K562 (cell line): ENCODE measurements around the gene SLC2A9. TPM values are rescaled to one million over a fixed set of nuclear protein-coding genes. Genes with fewer than 3 reads are reported as not detected.

Source experiments
- ADNP ChIP-seq: fragments of 200-800 bp; sonication (Bioruptor generic); IDR thresholded peaks from 2 replicates; pipeline ENCODE4 v1.6.1; 2016; ENCODE audit warnings: missing genetic modification characterization, missing compliant biosample characterization
- FOXJ2 ChIP-seq: fragments of 200-800 bp; sonication (Bioruptor generic); IDR thresholded peaks from 2 replicates; pipeline ENCODE4 v1.6.1; 2016; ENCODE audit warnings: missing genetic modification characterization, missing compliant biosample characterization
- polyA plus RNA-seq, 8 experiments: library from polyadenylated mRNA; depleted of rRNA in 4 of 8; stranded (reverse) in 5 of 8; unstranded in 3 of 8; fragments of >200 nt; fragmentation: Nextera tagmentation in 2 of 8; fragmentation: Illumina TruSeq in 1 of 8; extraction: Ambion mirVana in 2 of 8; extraction: Trizol in 1 of 8; gene quantifications; 2 replicates each; pipeline versions ENCODE4 v1.2.1 to v1.2.3, GENCODE V29; 2011 to 2014; ENCODE audit warnings: inconsistent platforms in 1 of 8, missing spikeins in 1 of 8
- total RNA-seq, 7 experiments: library from RNA; depleted of rRNA in 6 of 7; stranded (reverse); fragments of >200 nt in 6 of 7; fragmentation: Illumina TruSeq in 2 of 7; extraction: Trizol in 2 of 7; gene quantifications; 2 replicates each; pipeline versions ENCODE4 v1.2.1 to v1.2.3, GENCODE V29; 2011 to 2021; ENCODE audit warnings: low replicate concordance in 1 of 7
- TF ChIP-seq, protein P1 (sequence below): fragments of 450-650 bp; IDR thresholded peaks from 2 replicates; pipeline ENCODE4 v1.6.1; 2016; ENCODE audit warnings: mild to moderate bottlenecking, moderate library complexity

Gene SLC2A9
- total and polyA plus RNA-seq, 9 of the 15 experiments (the other 6 are each of a cell fraction or from before 2014, with no cell fraction given), result 0.15 to 1.9 (median 0.76) TPM

DNA sequence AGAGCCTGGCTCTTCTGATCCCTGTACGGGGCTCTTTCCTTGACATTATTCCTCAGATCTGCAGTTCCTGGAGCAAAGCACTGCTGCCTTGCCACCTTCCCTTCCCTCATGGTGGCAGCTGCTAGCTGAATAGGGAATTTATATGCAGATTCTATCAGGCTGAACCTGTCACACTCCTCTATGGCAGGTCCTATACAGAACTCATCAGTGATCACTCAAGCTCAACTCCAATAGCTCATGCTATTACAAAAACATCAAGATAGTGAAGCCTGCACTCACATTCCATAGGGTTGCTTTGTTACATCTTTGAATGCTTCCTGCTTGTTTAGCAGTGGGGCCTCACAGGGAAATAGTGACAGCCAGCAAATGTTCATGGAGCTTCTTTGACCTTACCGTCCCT lies 71.7 kb downstream of the SLC2A9 start (continued):
- TF ChIP-seq, protein P1, sequence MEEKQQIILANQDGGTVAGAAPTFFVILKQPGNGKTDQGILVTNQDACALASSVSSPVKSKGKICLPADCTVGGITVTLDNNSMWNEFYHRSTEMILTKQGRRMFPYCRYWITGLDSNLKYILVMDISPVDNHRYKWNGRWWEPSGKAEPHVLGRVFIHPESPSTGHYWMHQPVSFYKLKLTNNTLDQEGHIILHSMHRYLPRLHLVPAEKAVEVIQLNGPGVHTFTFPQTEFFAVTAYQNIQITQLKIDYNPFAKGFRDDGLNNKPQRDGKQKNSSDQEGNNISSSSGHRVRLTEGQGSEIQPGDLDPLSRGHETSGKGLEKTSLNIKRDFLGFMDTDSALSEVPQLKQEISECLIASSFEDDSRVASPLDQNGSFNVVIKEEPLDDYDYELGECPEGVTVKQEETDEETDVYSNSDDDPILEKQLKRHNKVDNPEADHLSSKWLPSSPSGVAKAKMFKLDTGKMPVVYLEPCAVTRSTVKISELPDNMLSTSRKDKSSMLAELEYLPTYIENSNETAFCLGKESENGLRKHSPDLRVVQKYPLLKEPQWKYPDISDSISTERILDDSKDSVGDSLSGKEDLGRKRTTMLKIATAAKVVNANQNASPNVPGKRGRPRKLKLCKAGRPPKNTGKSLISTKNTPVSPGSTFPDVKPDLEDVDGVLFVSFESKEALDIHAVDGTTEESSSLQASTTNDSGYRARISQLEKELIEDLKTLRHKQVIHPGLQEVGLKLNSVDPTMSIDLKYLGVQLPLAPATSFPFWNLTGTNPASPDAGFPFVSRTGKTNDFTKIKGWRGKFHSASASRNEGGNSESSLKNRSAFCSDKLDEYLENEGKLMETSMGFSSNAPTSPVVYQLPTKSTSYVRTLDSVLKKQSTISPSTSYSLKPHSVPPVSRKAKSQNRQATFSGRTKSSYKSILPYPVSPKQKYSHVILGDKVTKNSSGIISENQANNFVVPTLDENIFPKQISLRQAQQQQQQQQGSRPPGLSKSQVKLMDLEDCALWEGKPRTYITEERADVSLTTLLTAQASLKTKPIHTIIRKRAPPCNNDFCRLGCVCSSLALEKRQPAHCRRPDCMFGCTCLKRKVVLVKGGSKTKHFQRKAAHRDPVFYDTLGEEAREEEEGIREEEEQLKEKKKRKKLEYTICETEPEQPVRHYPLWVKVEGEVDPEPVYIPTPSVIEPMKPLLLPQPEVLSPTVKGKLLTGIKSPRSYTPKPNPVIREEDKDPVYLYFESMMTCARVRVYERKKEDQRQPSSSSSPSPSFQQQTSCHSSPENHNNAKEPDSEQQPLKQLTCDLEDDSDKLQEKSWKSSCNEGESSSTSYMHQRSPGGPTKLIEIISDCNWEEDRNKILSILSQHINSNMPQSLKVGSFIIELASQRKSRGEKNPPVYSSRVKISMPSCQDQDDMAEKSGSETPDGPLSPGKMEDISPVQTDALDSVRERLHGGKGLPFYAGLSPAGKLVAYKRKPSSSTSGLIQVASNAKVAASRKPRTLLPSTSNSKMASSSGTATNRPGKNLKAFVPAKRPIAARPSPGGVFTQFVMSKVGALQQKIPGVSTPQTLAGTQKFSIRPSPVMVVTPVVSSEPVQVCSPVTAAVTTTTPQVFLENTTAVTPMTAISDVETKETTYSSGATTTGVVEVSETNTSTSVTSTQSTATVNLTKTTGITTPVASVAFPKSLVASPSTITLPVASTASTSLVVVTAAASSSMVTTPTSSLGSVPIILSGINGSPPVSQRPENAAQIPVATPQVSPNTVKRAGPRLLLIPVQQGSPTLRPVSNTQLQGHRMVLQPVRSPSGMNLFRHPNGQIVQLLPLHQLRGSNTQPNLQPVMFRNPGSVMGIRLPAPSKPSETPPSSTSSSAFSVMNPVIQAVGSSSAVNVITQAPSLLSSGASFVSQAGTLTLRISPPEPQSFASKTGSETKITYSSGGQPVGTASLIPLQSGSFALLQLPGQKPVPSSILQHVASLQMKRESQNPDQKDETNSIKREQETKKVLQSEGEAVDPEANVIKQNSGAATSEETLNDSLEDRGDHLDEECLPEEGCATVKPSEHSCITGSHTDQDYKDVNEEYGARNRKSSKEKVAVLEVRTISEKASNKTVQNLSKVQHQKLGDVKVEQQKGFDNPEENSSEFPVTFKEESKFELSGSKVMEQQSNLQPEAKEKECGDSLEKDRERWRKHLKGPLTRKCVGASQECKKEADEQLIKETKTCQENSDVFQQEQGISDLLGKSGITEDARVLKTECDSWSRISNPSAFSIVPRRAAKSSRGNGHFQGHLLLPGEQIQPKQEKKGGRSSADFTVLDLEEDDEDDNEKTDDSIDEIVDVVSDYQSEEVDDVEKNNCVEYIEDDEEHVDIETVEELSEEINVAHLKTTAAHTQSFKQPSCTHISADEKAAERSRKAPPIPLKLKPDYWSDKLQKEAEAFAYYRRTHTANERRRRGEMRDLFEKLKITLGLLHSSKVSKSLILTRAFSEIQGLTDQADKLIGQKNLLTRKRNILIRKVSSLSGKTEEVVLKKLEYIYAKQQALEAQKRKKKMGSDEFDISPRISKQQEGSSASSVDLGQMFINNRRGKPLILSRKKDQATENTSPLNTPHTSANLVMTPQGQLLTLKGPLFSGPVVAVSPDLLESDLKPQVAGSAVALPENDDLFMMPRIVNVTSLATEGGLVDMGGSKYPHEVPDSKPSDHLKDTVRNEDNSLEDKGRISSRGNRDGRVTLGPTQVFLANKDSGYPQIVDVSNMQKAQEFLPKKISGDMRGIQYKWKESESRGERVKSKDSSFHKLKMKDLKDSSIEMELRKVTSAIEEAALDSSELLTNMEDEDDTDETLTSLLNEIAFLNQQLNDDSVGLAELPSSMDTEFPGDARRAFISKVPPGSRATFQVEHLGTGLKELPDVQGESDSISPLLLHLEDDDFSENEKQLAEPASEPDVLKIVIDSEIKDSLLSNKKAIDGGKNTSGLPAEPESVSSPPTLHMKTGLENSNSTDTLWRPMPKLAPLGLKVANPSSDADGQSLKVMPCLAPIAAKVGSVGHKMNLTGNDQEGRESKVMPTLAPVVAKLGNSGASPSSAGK, result no peak
- no peak for TF ChIP-seq FOXJ2
- TF ChIP-seq ADNP, result no peak
- TF ChIP-seq, all 486 proteins: peak for 0
